HepG2 (cell line): ENCODE results near the gene BAG5.

Experiments
- AGO2 ChIP-seq: fragments of 200-400 bp; formaldehyde crosslinking; optimal IDR thresholded peaks from 2 replicates; pipeline ENCODE3; 2017; ENCODE audit warnings: mild to moderate bottlenecking, low read depth, low read length, moderate library complexity
- JDP2 ChIP-seq: sonication (generic); formaldehyde crosslinking; IDR thresholded peaks from 2 replicates; pipeline ENCODE4 v1.8.1; 2022; ENCODE audit warnings: missing genetic modification reagents, borderline replicate concordance
- ZFP36 ChIP-seq: fragments of 150-350 bp; IDR thresholded peaks from 2 replicates; pipeline ENCODE4 v1.6.1; 2018; ENCODE audit warnings: borderline replicate concordance, low read length, low read depth; ENCODE audit not compliant: partially characterized antibody
- TF ChIP-seq, protein P1 (sequence below): sonication (generic); formaldehyde crosslinking; IDR thresholded peaks from 2 replicates; pipeline ENCODE4 v1.9.0; 2021; ENCODE audit warnings: missing genetic modification reagents, borderline replicate concordance

DNA sequence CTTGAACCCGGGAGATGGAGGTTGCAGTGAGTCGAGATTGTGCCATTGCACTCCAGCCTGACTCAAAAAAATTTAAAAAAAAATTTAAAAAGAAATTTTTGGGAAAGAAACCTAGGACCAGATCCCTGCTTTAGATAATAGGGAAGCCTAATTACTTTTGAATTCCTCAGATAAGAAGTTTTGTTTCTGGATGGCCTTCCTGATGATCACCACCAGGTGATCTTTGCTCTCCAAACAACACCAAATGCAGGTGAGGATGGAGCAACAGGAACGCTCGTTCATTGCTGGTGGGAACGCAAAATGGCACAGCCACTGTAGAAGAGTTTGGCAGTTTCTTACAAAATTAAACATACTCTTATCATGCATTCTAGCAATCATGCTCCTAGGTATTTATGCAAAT, 38.0 kb upstream of the BAG5 start:
- no peak for TF ChIP-seq JDP2 (CRISPR knock-in tag)
- no peak for TF ChIP-seq ZFP36
- TF ChIP-seq AGO2, result no peak
- TF ChIP-seq, protein P1, sequence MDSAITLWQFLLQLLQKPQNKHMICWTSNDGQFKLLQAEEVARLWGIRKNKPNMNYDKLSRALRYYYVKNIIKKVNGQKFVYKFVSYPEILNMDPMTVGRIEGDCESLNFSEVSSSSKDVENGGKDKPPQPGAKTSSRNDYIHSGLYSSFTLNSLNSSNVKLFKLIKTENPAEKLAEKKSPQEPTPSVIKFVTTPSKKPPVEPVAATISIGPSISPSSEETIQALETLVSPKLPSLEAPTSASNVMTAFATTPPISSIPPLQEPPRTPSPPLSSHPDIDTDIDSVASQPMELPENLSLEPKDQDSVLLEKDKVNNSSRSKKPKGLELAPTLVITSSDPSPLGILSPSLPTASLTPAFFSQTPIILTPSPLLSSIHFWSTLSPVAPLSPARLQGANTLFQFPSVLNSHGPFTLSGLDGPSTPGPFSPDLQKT, result no peak
